ENCODE measurements around the gene NCKAP5. TPM values are rescaled to one million over a fixed set of nuclear protein-coding genes. Genes with fewer than 3 reads are reported as not detected.

The NCKAP5 gene
- total RNA-seq, 1 donor from 2014 or later: 7.4 TPM

- peaks cover 2% of the 10 kb centered on the region for H3K27me3 Mint-ChIP-seq (ENCODE audit: unreplicated experiment)
- no peak for DNase-seq (ENCODE audit: low spot score)
- no peak overlapping the region for H3K27ac Mint-ChIP-seq (ENCODE audit: unreplicated experiment)
- TF ChIP-seq CTCF (IDR thresholded peaks at IDR 0.05; ENCODE audit: unreplicated experiment): no peak
- no peaks in the 10 kb centered on the region for H3K36me3 Mint-ChIP-seq (ENCODE audit: low read depth, unreplicated experiment)
- H3K4me3 Mint-ChIP-seq (ENCODE audit: unreplicated experiment): no peak overlapping the region
- peaks cover 10% of the 10 kb centered on the region for H3K4me1 Mint-ChIP-seq (ENCODE audit: unreplicated experiment)
- H3K9me3 Mint-ChIP-seq (ENCODE audit: unreplicated experiment): no peaks in the 10 kb centered on the region
Observed at GRCh38 chr2:132804051-132804450, 764.2 kb downstream of the NCKAP5 start.

- H3K9me3 Mint-ChIP-seq (ENCODE audit: unreplicated experiment): no peaks in the 10 kb centered on the region
- no peak overlapping the region for H3K27ac Mint-ChIP-seq (ENCODE audit: unreplicated experiment)
- DNase-seq (ENCODE audit: low spot score): no peak
- no peaks in the 10 kb centered on the region for H3K4me1 Mint-ChIP-seq (ENCODE audit: unreplicated experiment)
- H3K36me3 Mint-ChIP-seq (ENCODE audit: low read depth, unreplicated experiment): no peaks in the 10 kb centered on the region
- peaks cover 2% of the 10 kb centered on the region for H3K27me3 Mint-ChIP-seq (ENCODE audit: unreplicated experiment)
- no peak overlapping the region for H3K4me3 Mint-ChIP-seq (ENCODE audit: unreplicated experiment)
- no peak for TF ChIP-seq CTCF (IDR thresholded peaks at IDR 0.05; ENCODE audit: unreplicated experiment)
Observed at GRCh38 chr2:132798341-132798740, 769.9 kb downstream of the NCKAP5 start.

- no peak overlapping the region for H3K27ac Mint-ChIP-seq (ENCODE audit: unreplicated experiment)
- no peaks in the 10 kb centered on the region for H3K4me1 Mint-ChIP-seq (ENCODE audit: unreplicated experiment)
Observed at GRCh38 chr2:132797556-132797955, 770.7 kb downstream of the NCKAP5 start.

GRCh38 chr2:132797071-132797470 is 771.2 kb downstream of the NCKAP5 start:
- Mint-ChIP-seq H3K36me3 (ENCODE audit: low read depth, unreplicated experiment) (no peaks in the 10 kb centered on the region), H3K27ac (ENCODE audit: unreplicated experiment) (no peak overlapping the region), H3K4me1 (ENCODE audit: unreplicated experiment) (no peaks in the 10 kb centered on the region), H3K27me3 (ENCODE audit: unreplicated experiment) (peaks cover 2% of the 10 kb centered on the region), H3K4me3 (ENCODE audit: unreplicated experiment) (no peak overlapping the region), H3K9me3 (ENCODE audit: unreplicated experiment) (no peaks in the 10 kb centered on the region)
- TF ChIP-seq CTCF (IDR thresholded peaks at IDR 0.05; ENCODE audit: unreplicated experiment): no peak
- no peak for DNase-seq (ENCODE audit: low spot score)

More at GRCh38 chr2:132797556-132797955, 770.7 kb downstream of the NCKAP5 start:
- H3K4me3 Mint-ChIP-seq (ENCODE audit: unreplicated experiment): no peak overlapping the region
- H3K9me3 Mint-ChIP-seq (ENCODE audit: unreplicated experiment): no peaks in the 10 kb centered on the region
- H3K36me3 Mint-ChIP-seq (ENCODE audit: low read depth, unreplicated experiment): no peaks in the 10 kb centered on the region
- DNase-seq (ENCODE audit: low spot score): no peak
- no peak for TF ChIP-seq CTCF (IDR thresholded peaks at IDR 0.05; ENCODE audit: unreplicated experiment)
- H3K27me3 Mint-ChIP-seq (ENCODE audit: unreplicated experiment): peaks cover 2% of the 10 kb centered on the region

- Mint-ChIP-seq H3K36me3 (ENCODE audit: low read depth, unreplicated experiment) (no peaks in the 10 kb centered on the region), H3K27me3 (ENCODE audit: unreplicated experiment) (no peaks in the 10 kb centered on the region), H3K27ac (ENCODE audit: unreplicated experiment) (no peak overlapping the region), H3K4me1 (ENCODE audit: unreplicated experiment) (no peaks in the 10 kb centered on the region), H3K4me3 (ENCODE audit: unreplicated experiment) (no peak overlapping the region), H3K9me3 (ENCODE audit: unreplicated experiment) (no peaks in the 10 kb centered on the region)
- no peak for TF ChIP-seq CTCF (IDR thresholded peaks at IDR 0.05; ENCODE audit: unreplicated experiment)
- no peak for DNase-seq (ENCODE audit: low spot score)
Observed at GRCh38 chr2:132795220-132795619, 773.0 kb downstream of the NCKAP5 start.
